Subcutaneous abdominal adipose tissue (tissue), 5 donors: ENCODE results near the gene SLC35G4.
A peak's percentile ranks its signal among the peaks of the same experiment; 100 is the strongest.
"Not testable (repeated sequence)": the region's sequence is repeated elsewhere in the genome, so short reads cannot be mapped to it uniquely, and the experiment has no call there.

Experiments
- H3K27ac ChIP-seq: one replicate; pipeline ENCODE4 v1.7.0; 2013; ENCODE audit warnings: low read depth, mild to moderate bottlenecking, inconsistent platforms, low read length, moderate library complexity
- H3K27me3 ChIP-seq, 5 donors: one replicate each; pipeline ENCODE4 v1.7.0; 2013; ENCODE audit warnings: low read length in 5 of 5, inconsistent platforms in 1 of 5; ENCODE audit not compliant: control insufficient read depth in 5 of 5, insufficient read depth in 4 of 5
- H3K36me3 ChIP-seq, 5 donors: one replicate each; pipeline ENCODE4 v1.7.0; 2013; ENCODE audit warnings: low read length in 5 of 5; ENCODE audit not compliant: control insufficient read depth in 5 of 5, insufficient read depth in 5 of 5
- H3K4me1 ChIP-seq, 5 donors: one replicate each; pipeline ENCODE4 v1.7.0; 2013; ENCODE audit warnings: low read length in 5 of 5, mild to moderate bottlenecking in 3 of 5, moderate library complexity in 1 of 5; ENCODE audit not compliant: control insufficient read depth in 5 of 5, insufficient read depth in 5 of 5
- H3K4me3 ChIP-seq, 5 donors: one replicate each; pipeline ENCODE4 v1.7.0; 2013; ENCODE audit warnings: low read length in 5 of 5, low read depth in 1 of 5
- H3K9ac ChIP-seq, 5 donors: one replicate each; pipeline ENCODE4 v1.7.0; 2013; ENCODE audit warnings: low read length in 5 of 5, mild to moderate bottlenecking in 4 of 5, moderate library complexity in 3 of 5
- H3K9me3 ChIP-seq, 5 donors: one replicate each; pipeline ENCODE4 v1.7.0; 2013; ENCODE audit warnings: low read length in 5 of 5; ENCODE audit not compliant: control insufficient read depth in 5 of 5
- donor health status: healthy.
- donor health status: healthy.
- donor health status: healthy.
- donor health status: healthy.
- donor health status: healthy.

The SLC35G4 gene

GRCh38 chr18:11607906-11608305, 1.5 kb upstream of the SLC35G4 start:
- no peaks in the 10 kb centered on the region for H3K27me3 ChIP-seq
- H3K27ac ChIP-seq, result no peak overlapping the region
- peaks cover 0 to 3% (median 0%) of the 10 kb centered on the region in 5 donors for H3K9me3 ChIP-seq
- H3K36me3 ChIP-seq, result no peaks in the 10 kb centered on the region
- H3K9ac ChIP-seq, result peak overlapping the region in 1 of 5 donors; percentile 35
- no peak overlapping the region for H3K4me3 ChIP-seq
- peaks cover 0 to 28% (median 13%) of the 10 kb centered on the region in 5 donors for H3K4me1 ChIP-seq

GRCh38 chr18:11608618-11609017, 778 bp upstream of the SLC35G4 start:
- H3K4me3 ChIP-seq, H3K9me3 ChIP-seq, H3K9ac ChIP-seq, H3K36me3 ChIP-seq, H3K27ac ChIP-seq, H3K27me3 ChIP-seq: not testable (repeated sequence)
- H3K4me1 ChIP-seq, result peaks cover 0 to 28% (median 13%) of the 10 kb centered on the region in 5 donors

GRCh38 chr18:11613073-11613472, 3.7 kb downstream of the SLC35G4 start:
- H3K4me3 ChIP-seq, H3K9me3 ChIP-seq, H3K27ac ChIP-seq, H3K9ac ChIP-seq, H3K4me1 ChIP-seq, H3K36me3 ChIP-seq, H3K27me3 ChIP-seq: not testable (repeated sequence)

- H3K9me3 ChIP-seq, H3K36me3 ChIP-seq: not testable (repeated sequence)
Measured at GRCh38 chr18:11613611-11614010, 4.2 kb downstream of the SLC35G4 start.

GRCh38 chr18:11614042-11614441, 4.6 kb downstream of the SLC35G4 start:
- H3K9me3 ChIP-seq, result not testable (repeated sequence)

More at GRCh38 chr18:11613611-11614010, 4.2 kb downstream of the SLC35G4 start:
- H3K9ac ChIP-seq, H3K4me3 ChIP-seq, H3K27me3 ChIP-seq, H3K4me1 ChIP-seq, H3K27ac ChIP-seq: not testable (repeated sequence)

GRCh38 chr18:11614981-11615380, 5.6 kb downstream of the SLC35G4 start:
- not testable (repeated sequence) for H3K4me1 ChIP-seq, H3K9ac ChIP-seq, H3K27me3 ChIP-seq, H3K4me3 ChIP-seq, H3K36me3 ChIP-seq, H3K27ac ChIP-seq, H3K9me3 ChIP-seq

More at GRCh38 chr18:11614042-11614441, 4.6 kb downstream of the SLC35G4 start:
- H3K4me1 ChIP-seq, H3K36me3 ChIP-seq, H3K4me3 ChIP-seq, H3K27me3 ChIP-seq, H3K9ac ChIP-seq, H3K27ac ChIP-seq: not testable (repeated sequence)

GRCh38 chr18:11647310-11647709, 37.9 kb downstream of the SLC35G4 start:
- not testable (repeated sequence) for H3K27ac ChIP-seq, H3K9ac ChIP-seq, H3K9me3 ChIP-seq, H3K4me3 ChIP-seq, H3K36me3 ChIP-seq, H3K27me3 ChIP-seq, H3K4me1 ChIP-seq

GRCh38 chr18:11647804-11648203, 38.4 kb downstream of the SLC35G4 start:
- H3K27me3 ChIP-seq, H3K4me1 ChIP-seq, H3K36me3 ChIP-seq, H3K9me3 ChIP-seq, H3K27ac ChIP-seq, H3K9ac ChIP-seq, H3K4me3 ChIP-seq: not testable (repeated sequence)

- no peak overlapping the region for H3K4me3 ChIP-seq
- no peak overlapping the region for H3K27ac ChIP-seq
Measured at GRCh38 chr18:11649839-11650238, 40.4 kb downstream of the SLC35G4 start.

GRCh38 chr18:11651899-11652298, 42.5 kb downstream of the SLC35G4 start:
- H3K9me3 ChIP-seq, result peaks cover 0 to 10% (median 7%) of the 10 kb centered on the region in 5 donors
- H3K4me1 ChIP-seq, result peaks cover 2 to 10% (median 8%) of the 10 kb centered on the region in 5 donors
- H3K27me3 ChIP-seq, result peaks cover 0 to 6% (median 2%) of the 10 kb centered on the region in 5 donors
- no peak overlapping the region for H3K27ac ChIP-seq
- H3K9ac ChIP-seq, result no peak overlapping the region
- no peaks in the 10 kb centered on the region for H3K36me3 ChIP-seq
- no peak overlapping the region for H3K4me3 ChIP-seq

More at GRCh38 chr18:11649839-11650238, 40.4 kb downstream of the SLC35G4 start:
- no peak overlapping the region for H3K9ac ChIP-seq
- H3K4me1 ChIP-seq, result peaks cover 0 to 2% (median under 1%) of the 10 kb centered on the region in 5 donors
- H3K9me3 ChIP-seq, result peaks cover 0 to 10% (median 7%) of the 10 kb centered on the region in 5 donors
- H3K36me3 ChIP-seq, result no peaks in the 10 kb centered on the region
- peaks cover 0 to 3% (median 0%) of the 10 kb centered on the region in 5 donors for H3K27me3 ChIP-seq

- Histone ChIP-seq H3K27me3 (peaks cover 0 to 8% (median 3%) of the 10 kb centered on the region in 5 donors), H3K36me3 (no peaks in the 10 kb centered on the region)
Measured at GRCh38 chr18:11653521-11653920, 44.1 kb downstream of the SLC35G4 start.

More at GRCh38 chr18:11653521-11653920, 44.1 kb downstream of the SLC35G4 start:
- H3K27ac ChIP-seq, result no peak overlapping the region
- peaks cover 2 to 10% (median 8%) of the 10 kb centered on the region in 5 donors for H3K4me1 ChIP-seq
- peaks cover 0 to 10% (median 7%) of the 10 kb centered on the region in 5 donors for H3K9me3 ChIP-seq
- H3K9ac ChIP-seq, result no peak overlapping the region
- no peak overlapping the region for H3K4me3 ChIP-seq
